ENCODE measurements around the gene EXT2.

The EXT2 gene

DNA sequence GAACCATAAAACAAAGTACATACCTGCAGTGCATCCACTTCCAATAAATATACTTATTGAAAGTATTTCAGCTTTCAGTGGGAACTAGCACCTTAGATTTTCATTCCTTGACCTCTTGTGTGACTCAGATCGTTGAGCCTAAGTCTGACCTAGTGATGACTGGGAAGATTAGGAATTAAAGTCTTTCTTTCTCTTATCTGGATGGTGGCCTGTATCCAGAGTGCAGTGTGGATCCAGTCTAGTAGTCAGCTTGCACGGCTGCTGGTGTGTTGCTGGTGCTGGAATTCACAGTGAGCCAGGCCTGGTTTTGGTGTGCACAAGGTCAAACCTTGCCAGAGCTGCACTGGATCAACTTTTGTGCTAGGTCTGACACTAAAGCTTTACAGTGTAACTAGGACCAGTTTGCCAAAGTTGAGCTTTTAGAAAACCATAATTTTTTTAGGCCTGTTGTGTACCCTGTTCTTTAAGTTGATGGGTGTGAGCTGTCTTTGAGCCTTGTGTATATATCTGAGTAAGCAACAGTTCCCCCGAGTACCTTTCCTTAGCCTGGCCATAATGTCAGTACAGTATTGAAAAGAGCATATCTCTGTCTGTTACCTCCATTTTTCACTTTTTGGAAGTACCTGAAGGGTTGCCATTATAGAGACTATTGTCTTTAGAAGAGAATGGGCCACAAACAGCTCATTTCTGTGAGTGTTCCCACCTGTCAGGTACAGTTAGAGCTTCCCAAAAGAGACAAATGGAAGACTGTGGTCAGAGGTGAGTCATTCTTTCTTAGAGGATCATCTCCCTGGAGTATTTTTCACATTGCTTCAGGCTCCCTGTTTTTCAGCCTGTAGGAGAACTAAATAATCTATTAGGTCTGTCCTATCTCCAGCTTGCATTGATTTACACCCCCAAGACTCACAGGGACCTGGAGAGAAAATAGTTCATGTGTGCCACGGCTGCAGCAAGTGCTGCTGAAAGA, 124.6 kb downstream of the EXT2 start:
- H3K4me1 ChIP-seq (ENCODE audit: control insufficient read depth, insufficient read depth, low read length), result no peaks in the 10 kb centered on the region
- H3K4me3 ChIP-seq (ENCODE audit: low read depth, low read length), result no peak overlapping the region
- no peak overlapping the region for H3K9ac ChIP-seq (ENCODE audit: low read depth, low read length)
- no peaks in the 10 kb centered on the region for H3K36me3 ChIP-seq (ENCODE audit: control insufficient read depth, insufficient read depth, low read length)
- no peaks in the 10 kb centered on the region for H3K9me3 ChIP-seq (ENCODE audit: control insufficient read depth, insufficient read depth, low read length)
- H3K27me3 ChIP-seq (ENCODE audit: control insufficient read depth, insufficient read depth, low read length), result no peaks in the 10 kb centered on the region

DNA sequence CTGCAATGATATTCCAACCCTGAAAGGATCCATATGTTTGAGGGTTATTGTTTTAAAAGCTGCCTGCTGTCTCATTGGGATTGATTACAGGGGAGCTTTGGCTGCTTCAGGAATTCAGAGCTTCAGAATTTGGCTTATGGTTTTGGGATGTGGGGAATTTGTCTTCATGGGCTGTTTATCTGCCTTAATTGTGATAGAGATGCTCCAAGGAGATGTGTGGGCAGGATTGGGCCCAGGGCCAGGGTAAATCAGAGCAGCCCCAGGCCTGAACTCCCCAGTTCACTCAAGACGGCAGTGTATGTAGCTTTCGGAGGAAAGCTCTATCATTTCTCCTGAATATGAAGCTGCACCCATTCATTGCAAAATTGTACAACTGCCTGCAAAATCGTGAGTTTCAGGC, 126.0 kb downstream of the EXT2 start:
- Histone ChIP-seq H3K9me3 (ENCODE audit: control insufficient read depth, insufficient read depth, low read length) (no peaks in the 10 kb centered on the region), H3K36me3 (ENCODE audit: control insufficient read depth, insufficient read depth, low read length) (no peaks in the 10 kb centered on the region), H3K4me1 (ENCODE audit: control insufficient read depth, insufficient read depth, low read length) (no peaks in the 10 kb centered on the region), H3K9ac (ENCODE audit: low read depth, low read length) (no peak overlapping the region), H3K4me3 (ENCODE audit: low read depth, low read length) (no peak overlapping the region), H3K27me3 (ENCODE audit: control insufficient read depth, insufficient read depth, low read length) (no peaks in the 10 kb centered on the region)

DNA sequence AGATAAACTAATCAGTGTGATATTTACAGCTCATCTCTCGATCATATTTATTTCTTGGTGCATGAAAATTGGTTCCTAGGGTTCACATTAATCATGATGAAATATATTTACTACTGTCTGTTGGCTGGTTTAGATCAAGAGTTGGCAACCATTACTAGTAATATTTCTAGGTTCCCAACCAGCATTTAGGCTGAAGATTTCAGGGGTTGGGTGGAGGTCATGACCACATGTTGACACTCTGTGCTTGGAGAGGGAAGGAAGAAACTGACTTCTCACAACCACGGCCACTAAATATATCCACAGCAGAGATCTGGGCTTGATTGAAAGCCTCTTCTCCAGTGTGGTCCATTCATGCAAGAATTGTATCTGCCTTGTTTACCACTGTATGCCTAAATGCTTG, 126.5 kb downstream of the EXT2 start:
- Histone ChIP-seq H3K9me3 (ENCODE audit: control insufficient read depth, insufficient read depth, low read length) (no peaks in the 10 kb centered on the region), H3K4me3 (ENCODE audit: low read depth, low read length) (no peak overlapping the region), H3K4me1 (ENCODE audit: control insufficient read depth, insufficient read depth, low read length) (no peaks in the 10 kb centered on the region), H3K27me3 (ENCODE audit: control insufficient read depth, insufficient read depth, low read length) (no peaks in the 10 kb centered on the region), H3K9ac (ENCODE audit: low read depth, low read length) (no peak overlapping the region), H3K36me3 (ENCODE audit: control insufficient read depth, insufficient read depth, low read length) (no peaks in the 10 kb centered on the region)

DNA sequence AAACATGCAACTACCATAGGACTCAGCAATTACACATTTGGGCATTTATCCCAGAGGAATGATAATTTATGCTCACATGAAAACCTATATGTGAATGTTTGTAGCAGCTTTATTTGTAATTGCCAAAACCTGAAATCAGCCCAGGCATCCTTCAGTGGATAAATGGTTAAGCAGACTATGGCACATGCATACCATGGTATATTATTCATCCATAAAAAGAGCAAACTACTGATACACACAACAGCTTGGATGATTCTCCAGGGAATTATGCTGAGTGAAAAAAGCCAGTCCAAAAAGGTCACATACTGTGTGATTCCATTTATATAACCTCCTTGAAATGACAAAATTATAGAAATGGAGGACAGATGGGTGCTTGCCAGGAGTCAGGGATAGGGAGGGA, 127.8 kb downstream of the EXT2 start:
- Histone ChIP-seq H3K27me3 (ENCODE audit: control insufficient read depth, insufficient read depth, low read length) (no peaks in the 10 kb centered on the region), H3K9me3 (ENCODE audit: control insufficient read depth, insufficient read depth, low read length) (no peaks in the 10 kb centered on the region), H3K36me3 (ENCODE audit: control insufficient read depth, insufficient read depth, low read length) (no peaks in the 10 kb centered on the region), H3K4me3 (ENCODE audit: low read depth, low read length) (no peak overlapping the region), H3K4me1 (ENCODE audit: control insufficient read depth, insufficient read depth, low read length) (no peaks in the 10 kb centered on the region), H3K9ac (ENCODE audit: low read depth, low read length) (no peak overlapping the region)

DNA sequence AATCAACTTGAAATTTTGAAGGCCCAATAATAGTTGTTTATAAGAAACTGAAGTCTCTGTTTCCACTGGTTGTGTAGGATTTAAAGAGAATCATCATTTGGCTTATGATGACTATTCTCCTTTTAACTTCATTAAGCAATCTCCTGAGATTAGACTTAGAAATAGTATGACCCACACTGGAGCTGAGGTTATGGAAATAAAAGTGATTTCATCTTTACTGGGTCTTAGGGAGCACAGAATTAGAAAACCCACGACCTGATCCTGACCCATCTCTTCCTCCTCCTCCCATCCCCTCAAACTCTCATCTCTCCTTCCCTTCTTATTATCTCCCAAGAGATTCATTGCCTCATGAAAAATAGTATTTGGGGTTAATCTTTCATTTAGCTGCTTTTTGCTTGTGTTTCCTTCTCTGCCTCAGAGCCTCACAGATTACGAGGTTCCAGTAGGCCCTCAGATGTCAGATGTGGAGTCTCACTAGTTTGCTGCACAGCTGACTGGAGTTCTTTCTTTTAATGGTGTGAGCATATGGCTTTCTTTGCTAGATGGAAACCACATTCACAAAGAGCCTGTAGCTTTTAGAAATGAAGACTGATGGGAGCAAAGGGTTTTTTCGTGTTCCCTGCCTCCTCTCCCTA, 129.5 kb downstream of the EXT2 start:
- Histone ChIP-seq H3K36me3 (ENCODE audit: control insufficient read depth, insufficient read depth, low read length) (no peaks in the 10 kb centered on the region), H3K9me3 (ENCODE audit: control insufficient read depth, insufficient read depth, low read length) (no peaks in the 10 kb centered on the region), H3K4me1 (ENCODE audit: control insufficient read depth, insufficient read depth, low read length) (no peaks in the 10 kb centered on the region), H3K9ac (ENCODE audit: low read depth, low read length) (no peak overlapping the region), H3K4me3 (ENCODE audit: low read depth, low read length) (no peak overlapping the region), H3K27me3 (ENCODE audit: control insufficient read depth, insufficient read depth, low read length) (no peaks in the 10 kb centered on the region)

DNA sequence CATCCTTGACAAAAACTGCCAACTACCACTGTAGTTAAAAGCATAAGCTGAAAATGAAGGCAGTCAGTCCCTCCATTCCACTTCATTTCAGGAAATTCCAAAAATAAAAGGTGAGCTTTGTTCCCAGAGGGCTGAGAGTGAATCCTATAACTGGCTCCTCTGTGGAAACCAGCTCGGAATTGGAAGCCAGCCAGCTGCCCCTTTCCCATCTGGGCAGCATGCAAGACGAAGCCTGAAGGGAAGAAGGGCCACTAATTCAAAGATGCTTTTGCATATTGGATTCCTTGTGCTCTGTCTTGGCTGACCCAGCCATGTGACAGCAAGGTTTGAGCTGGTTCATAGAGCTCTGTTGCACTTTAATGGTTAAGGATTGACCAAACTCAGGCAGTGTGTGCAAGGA, 131.0 kb downstream of the EXT2 start:
- Histone ChIP-seq H3K4me3 (ENCODE audit: low read depth, low read length) (no peak overlapping the region), H3K9me3 (ENCODE audit: control insufficient read depth, insufficient read depth, low read length) (no peaks in the 10 kb centered on the region), H3K27me3 (ENCODE audit: control insufficient read depth, insufficient read depth, low read length) (no peaks in the 10 kb centered on the region), H3K9ac (ENCODE audit: low read depth, low read length) (no peak overlapping the region), H3K4me1 (ENCODE audit: control insufficient read depth, insufficient read depth, low read length) (no peaks in the 10 kb centered on the region), H3K36me3 (ENCODE audit: control insufficient read depth, insufficient read depth, low read length) (no peaks in the 10 kb centered on the region)

DNA sequence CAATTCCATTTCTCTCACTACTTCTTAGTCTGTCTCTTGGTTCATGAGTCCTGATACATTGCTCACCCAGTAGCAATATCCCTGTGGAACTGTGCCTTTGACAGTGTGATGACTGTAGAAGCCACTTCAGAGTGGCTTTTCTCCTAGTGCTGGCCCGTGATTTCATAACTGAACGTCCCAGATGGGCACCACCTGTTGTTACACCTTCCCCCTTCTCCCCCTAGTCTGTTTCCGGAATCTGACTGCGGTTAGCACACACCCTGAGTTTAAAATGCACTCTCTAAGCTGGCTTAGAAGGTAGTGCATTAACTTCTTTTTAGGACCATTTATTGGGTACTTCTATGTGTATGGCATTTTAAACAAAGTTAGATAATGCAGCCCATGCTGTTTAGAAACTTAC, 131.5 kb downstream of the EXT2 start:
- Histone ChIP-seq H3K9me3 (ENCODE audit: control insufficient read depth, insufficient read depth, low read length) (no peaks in the 10 kb centered on the region), H3K36me3 (ENCODE audit: control insufficient read depth, insufficient read depth, low read length) (no peaks in the 10 kb centered on the region), H3K9ac (ENCODE audit: low read depth, low read length) (no peak overlapping the region), H3K27me3 (ENCODE audit: control insufficient read depth, insufficient read depth, low read length) (no peaks in the 10 kb centered on the region), H3K4me1 (ENCODE audit: control insufficient read depth, insufficient read depth, low read length) (no peaks in the 10 kb centered on the region), H3K4me3 (ENCODE audit: low read depth, low read length) (no peak overlapping the region)

DNA sequence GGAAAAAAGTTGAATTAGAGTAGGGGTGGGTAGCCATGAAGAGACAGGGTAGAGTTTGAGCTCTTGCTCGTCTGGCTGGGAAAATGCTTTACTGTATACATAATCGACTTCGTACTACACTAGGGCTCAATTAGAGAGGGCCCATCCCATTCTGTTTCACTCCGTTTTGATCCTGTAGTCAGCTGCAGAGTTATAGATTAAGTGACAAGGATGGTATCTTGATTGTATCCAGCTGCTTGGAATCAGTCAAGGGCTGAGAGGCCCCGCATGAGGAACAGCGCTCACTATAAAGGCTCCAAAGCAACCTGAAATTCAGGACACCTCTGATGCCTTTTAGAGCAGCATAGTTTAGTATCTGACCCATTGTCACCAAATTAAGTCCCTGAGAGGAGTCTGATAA, 132.9 kb downstream of the EXT2 start:
- Histone ChIP-seq H3K9ac (ENCODE audit: low read depth, low read length) (no peak overlapping the region), H3K4me3 (ENCODE audit: low read depth, low read length) (no peak overlapping the region), H3K36me3 (ENCODE audit: control insufficient read depth, insufficient read depth, low read length) (no peaks in the 10 kb centered on the region), H3K27me3 (ENCODE audit: control insufficient read depth, insufficient read depth, low read length) (no peaks in the 10 kb centered on the region), H3K4me1 (ENCODE audit: control insufficient read depth, insufficient read depth, low read length) (no peaks in the 10 kb centered on the region), H3K9me3 (ENCODE audit: control insufficient read depth, insufficient read depth, low read length) (no peaks in the 10 kb centered on the region)

DNA sequence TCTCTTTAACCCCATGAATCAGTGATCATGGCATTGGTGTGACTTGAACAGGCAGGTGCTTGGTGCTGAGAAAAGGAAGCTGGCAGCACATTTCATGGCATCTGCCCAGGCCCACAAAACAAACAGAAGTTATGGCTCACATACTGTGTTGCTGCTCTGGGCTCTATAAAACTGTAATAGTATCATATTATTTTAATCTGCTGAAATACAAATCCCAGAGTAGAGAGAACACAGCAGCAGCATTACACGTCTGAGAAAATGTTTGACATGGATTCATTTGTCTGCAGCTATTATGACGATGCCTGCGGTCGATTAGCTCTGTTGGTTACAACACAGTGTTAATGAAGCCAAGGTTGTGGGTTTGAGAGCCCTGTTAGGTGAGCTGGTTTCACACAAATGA, 133.6 kb downstream of the EXT2 start:
- no peaks in the 10 kb centered on the region for H3K27me3 ChIP-seq (ENCODE audit: control insufficient read depth, insufficient read depth, low read length)
- H3K9ac ChIP-seq (ENCODE audit: low read depth, low read length), result no peak overlapping the region

DNA sequence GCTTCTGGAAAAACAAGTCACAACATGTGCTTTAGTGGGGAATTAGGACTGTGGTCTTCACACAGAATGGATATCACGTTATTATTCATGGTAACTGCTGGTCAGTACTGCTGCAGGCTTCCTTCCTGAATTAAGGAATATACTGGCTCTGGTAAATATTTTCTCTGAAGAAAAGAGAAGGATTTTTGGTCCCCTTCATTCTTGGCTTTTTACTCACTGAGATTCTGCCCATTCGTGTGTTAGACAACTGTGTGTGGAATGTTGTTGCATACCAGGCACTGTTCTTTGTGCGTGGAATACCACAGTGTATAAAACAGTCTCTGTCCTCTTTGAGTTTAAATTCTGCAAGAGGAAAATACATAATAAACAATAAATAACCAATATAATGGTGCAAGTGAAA, 134.1 kb downstream of the EXT2 start:
- Histone ChIP-seq H3K27me3 (ENCODE audit: control insufficient read depth, insufficient read depth, low read length) (no peaks in the 10 kb centered on the region), H3K9me3 (ENCODE audit: control insufficient read depth, insufficient read depth, low read length) (no peaks in the 10 kb centered on the region), H3K4me1 (ENCODE audit: control insufficient read depth, insufficient read depth, low read length) (no peaks in the 10 kb centered on the region), H3K9ac (ENCODE audit: low read depth, low read length) (no peak overlapping the region), H3K36me3 (ENCODE audit: control insufficient read depth, insufficient read depth, low read length) (no peaks in the 10 kb centered on the region), H3K4me3 (ENCODE audit: low read depth, low read length) (no peak overlapping the region)

More for the DNA sequence above, 133.6 kb downstream of the EXT2 start:
- Histone ChIP-seq H3K9me3 (ENCODE audit: control insufficient read depth, insufficient read depth, low read length) (no peaks in the 10 kb centered on the region), H3K36me3 (ENCODE audit: control insufficient read depth, insufficient read depth, low read length) (no peaks in the 10 kb centered on the region), H3K4me1 (ENCODE audit: control insufficient read depth, insufficient read depth, low read length) (no peaks in the 10 kb centered on the region), H3K4me3 (ENCODE audit: low read depth, low read length) (no peak overlapping the region)

DNA sequence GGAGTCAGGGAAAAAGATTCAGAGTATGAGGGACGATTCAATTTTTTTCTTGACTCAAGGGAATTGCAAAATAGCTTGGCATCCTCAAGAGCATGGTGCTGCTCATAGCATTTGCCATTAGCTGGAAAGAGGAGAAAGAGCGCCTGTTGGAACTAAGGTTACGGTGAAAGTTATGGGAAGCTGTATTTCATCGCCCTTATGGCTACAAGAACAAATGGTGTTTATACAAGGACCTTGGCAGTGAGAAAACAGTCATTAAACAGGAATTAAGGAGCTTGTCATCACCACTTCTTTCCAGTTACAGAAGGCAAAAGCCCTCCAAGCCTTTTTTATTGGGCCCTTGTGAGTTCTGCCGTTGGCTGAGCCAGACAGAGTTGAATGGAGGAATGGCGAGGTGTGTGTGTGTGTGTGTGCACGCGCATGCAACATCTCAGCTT, 140.3 kb downstream of the EXT2 start:
- H3K36me3 ChIP-seq (ENCODE audit: control insufficient read depth, insufficient read depth, low read length), result no peaks in the 10 kb centered on the region
- H3K27me3 ChIP-seq (ENCODE audit: control insufficient read depth, insufficient read depth, low read length), result no peaks in the 10 kb centered on the region
- H3K4me1 ChIP-seq (ENCODE audit: control insufficient read depth, insufficient read depth, low read length), result no peaks in the 10 kb centered on the region
- no peaks in the 10 kb centered on the region for H3K9me3 ChIP-seq (ENCODE audit: control insufficient read depth, insufficient read depth, low read length)
- no peak overlapping the region for H3K4me3 ChIP-seq (ENCODE audit: low read depth, low read length)
- no peak overlapping the region for H3K9ac ChIP-seq (ENCODE audit: low read depth, low read length)

DNA sequence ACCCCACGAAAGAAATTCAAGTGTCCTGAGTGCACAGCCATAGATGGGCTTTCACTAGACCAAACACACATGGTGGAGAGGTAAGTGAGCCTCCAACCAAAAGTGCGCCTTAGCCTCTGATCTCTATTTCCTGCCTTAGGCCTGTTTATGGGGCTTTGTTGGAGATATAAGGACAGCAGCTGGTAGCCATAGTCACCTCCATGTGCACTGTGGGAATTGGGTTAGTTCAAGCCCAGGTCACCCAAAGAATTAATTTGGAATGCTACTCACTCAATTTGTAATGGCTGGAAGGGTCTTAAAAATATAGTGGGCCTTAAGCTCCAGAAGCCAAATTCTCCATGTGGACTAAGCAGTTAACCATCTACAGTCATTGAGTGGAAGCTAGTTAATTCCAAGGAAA, 140.8 kb downstream of the EXT2 start:
- no peak overlapping the region for H3K9ac ChIP-seq (ENCODE audit: low read depth, low read length)
- no peaks in the 10 kb centered on the region for H3K36me3 ChIP-seq (ENCODE audit: control insufficient read depth, insufficient read depth, low read length)
- no peaks in the 10 kb centered on the region for H3K4me1 ChIP-seq (ENCODE audit: control insufficient read depth, insufficient read depth, low read length)
- H3K9me3 ChIP-seq (ENCODE audit: control insufficient read depth, insufficient read depth, low read length), result no peaks in the 10 kb centered on the region
- H3K4me3 ChIP-seq (ENCODE audit: low read depth, low read length), result no peak overlapping the region
- H3K27me3 ChIP-seq (ENCODE audit: control insufficient read depth, insufficient read depth, low read length), result no peaks in the 10 kb centered on the region
